CD4-positive, alpha-beta T cell treated with Interleukin-1 beta for 1 hour (primary cell): ENCODE measurements around the gene ZNF579.
"Not testable (repeated sequence)": the region's sequence is repeated elsewhere in the genome, so short reads cannot be mapped to it uniquely, and the experiment has no call there.

Experiments used
- DNase-seq, 2 donors: peaks; one replicate each; pipeline ENCODE4 v3.0.0-alpha.2; 2020 to 2022

Gene ZNF579

DNA sequence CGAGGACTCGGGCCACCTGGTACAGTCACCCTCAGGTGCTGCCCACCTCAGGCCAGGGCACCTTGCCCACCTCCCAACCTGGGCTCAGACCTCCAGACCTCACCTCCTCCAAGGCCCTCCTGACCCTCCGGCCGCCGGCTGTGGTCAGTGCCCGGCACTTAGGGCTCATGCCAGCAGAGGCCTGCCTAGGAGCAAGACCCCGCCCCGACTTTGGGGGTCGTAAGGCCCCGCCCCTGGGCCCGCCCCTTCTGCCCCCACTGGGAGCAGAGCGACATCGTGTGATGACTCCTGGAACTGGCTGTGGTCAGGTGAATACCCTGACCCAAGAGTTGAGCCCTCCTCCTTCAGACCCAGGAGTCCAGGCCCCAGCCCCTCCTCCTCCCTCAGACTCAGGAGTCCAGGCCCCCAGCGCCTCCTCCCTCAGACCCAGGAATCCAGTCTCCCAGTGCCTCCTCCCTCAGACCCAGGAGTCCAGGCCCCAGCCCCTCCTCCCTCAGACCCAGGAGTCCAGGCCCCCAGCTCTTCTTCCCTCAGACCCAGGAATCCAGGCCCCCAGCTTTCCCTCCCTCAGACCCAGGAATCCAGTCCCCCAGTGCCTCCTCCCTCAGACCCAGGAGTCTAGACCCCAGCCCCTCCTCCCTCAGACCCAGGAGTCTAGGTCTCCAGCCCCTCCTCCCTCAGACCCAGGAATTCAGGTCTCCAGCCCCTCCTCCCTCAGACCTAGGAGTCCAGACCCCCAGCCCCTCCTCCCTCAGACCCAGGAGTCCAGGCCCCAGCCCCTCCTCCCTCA is 43.5 kb downstream of the ZNF579 start, which contains the start of gene SBK2:
Gene SBK2 (minus strand): TSS at position 183 of the 790 bp plus-strand sequence. CDS start 839 bp downstream, outside the sequence.
- no peak for DNase-seq

DNA sequence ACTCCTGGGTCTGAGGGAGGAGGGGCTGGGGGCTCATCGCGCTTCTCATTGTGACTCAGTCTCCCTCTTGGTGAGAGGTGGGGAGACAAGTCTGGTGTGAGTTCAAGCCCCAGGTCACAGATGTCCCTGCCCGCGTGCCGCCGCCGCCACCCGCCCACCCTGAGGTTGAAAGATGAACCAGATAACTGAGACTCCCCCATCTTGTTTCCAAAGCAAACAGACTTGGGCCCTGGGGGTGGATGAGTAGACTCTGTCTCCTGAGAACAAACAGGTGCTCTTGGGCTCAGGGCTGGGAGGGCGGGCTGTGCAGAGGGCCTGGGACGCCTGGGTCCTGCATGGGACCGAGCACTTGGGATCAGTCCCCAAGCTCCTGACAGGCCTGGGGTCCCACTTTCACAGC is 44.3 kb downstream of the ZNF579 start:
- no peak for DNase-seq

DNA sequence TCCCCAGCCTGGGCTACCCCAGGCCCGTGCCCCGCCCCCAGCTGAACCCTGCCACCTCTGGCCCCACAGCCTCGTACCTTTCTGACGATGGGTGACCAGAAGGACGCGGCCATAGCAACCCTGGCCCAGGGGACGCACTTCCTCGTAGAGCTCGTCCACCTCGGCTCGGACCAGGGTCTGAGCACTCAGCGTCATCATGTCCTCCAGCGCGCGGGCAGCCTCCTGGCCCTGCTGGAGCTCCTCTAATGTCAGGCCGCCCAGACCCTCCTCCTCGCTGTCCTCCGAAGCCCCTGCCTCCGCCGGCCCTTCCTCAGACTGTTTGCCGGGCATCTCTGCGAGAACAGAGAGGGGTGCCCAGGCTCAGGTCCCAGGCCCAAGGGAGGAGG is 44.7 kb downstream of the ZNF579 start:
- DNase-seq = no peak

DNA sequence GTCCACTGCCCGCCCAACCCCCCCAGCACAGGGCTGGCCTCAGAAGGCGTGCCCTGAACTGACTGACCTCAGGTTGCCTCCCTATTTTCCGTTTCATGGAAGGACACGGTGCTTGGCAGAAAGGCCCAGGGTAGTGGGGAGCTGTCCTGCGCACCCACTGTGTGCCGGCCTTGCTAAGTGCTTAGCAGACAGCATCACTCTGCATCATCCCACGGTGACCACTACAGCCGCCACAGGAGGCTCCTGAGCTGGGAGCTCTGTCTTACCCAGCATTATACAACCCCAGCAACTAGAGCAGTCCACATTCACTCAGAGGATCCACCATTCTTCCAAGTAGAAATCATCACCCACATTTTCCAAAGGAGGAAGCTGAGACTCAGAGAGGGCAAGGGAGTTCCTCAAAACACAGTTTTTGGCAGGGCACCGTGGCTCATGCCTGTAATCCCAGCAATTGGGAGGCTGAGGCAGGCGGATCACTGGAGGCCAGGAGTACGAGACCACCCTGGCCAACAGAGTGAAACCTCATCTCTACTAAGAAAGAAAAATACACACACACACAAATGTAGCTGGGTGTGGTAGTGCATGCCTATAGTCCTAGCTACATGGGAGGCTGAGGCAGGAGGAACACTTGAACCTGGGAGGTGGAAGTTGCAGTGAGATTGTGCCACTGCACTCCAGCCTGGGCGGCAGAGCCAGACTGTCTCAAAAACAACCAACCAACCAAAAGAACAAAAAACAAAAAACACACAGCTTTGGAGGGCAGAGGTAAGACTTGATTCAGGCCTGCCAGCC is 45.3 kb downstream of the ZNF579 start:
- no peak for DNase-seq

DNA sequence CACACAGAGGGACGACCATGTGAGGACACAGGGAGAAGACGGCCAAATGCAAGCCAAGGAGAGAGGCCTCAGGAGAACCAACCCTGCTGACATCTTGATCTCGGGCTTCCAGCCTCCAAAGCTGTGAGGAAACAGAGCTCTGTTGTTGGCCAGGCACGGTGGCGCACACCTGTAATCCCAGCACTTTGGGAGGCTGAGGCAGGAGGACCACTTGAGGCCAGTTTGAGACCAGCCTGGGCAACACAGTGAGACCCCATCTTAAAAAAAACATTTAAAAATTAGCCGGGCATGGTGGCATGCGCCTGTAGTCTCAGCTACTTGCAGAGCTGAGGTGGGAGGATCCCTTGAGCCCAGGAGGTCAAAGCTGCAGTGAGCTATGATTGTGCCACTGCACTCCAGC is 46.4 kb downstream of the ZNF579 start:
- not testable (repeated sequence) for DNase-seq

DNA sequence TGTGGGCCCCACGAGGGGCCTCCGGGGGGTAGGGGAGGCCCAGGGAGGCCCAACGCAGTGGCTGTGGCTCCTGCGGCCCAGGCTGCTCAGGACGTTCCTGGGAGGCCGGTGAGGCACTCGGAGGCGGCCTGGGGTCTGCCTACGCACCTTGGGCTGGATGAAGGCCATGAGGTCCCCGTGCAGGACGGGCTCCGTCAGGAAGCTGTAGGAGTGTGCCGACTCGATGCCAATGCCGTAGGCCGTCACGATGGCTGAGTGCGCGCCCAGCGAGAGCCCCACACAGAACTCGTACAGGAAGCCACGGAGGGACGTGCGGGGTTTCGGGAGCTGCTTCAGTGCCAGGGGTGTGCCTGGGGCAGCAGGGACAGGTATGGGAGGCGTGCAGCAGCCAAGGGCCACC is 49.7 kb downstream of the ZNF579 start:
- DNase-seq = no peak

DNA sequence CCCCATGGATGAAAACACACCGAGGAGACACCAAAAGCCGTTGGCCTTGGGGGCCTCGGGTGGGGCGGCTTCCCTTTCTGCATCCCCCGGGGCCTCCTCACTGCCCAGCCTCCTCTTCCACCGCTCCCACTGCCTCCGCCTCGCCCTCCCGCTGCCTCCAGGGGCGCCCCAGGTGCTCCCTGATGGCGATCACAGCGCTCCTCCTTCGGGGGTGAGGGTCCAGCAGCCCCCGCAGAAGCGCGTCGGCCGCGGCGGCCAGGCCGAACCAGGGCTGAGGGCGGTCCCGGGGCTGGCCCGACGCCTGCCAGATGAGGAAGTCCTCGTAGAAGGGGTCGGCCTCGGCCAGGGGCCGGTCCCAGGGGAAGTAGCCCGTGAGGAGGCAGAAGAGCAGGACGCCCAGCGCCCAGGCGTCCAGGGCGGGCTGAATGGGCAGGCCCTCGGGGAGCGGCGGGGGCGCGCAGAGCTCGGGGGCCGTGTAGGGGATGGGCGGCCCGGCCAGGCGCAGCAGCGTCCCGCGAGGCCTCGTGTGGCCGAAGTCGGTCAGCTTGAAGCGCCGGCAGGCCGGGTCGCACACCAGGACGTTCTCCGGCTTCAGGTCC is 50.9 kb downstream of the ZNF579 start:
- no peak for DNase-seq

DNA sequence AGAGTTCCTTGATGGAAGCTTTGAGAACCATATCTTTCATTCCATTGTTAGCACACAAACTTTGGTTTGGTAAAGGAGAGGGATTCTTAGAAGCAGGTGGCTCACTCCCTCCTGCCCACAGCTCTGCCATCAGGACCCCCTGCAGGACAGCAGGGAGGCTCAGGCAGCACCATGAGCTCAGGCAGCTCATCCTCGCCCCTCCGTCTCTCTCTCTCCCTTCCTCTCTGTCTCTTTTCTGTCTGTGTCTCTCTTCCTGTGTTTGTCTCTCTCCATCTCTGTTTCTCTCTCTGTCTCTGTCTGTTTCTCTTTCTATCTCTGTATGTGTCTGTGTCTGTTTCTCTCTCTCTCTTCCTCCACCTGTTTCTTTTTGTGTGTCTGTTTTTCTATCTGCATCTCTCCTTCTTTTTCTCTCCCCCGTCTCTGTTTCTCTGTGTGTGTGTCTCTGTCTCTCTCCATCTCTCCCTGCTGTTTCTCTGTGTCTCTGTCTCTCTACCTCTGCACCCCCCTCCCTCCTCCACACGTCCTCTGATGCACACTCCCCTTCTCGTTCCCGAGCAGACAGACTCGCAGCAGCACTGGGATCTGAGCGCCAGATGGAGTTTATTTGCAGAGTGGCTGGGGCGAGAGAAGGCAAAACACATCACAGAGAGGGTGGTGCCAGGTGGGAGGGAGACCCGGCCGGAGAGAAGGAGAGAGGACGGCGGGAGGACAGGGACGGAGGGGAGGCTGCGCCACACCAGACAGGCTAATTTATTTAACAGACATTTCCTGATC is 52.4 kb downstream of the ZNF579 start:
- DNase-seq = no peak

DNA sequence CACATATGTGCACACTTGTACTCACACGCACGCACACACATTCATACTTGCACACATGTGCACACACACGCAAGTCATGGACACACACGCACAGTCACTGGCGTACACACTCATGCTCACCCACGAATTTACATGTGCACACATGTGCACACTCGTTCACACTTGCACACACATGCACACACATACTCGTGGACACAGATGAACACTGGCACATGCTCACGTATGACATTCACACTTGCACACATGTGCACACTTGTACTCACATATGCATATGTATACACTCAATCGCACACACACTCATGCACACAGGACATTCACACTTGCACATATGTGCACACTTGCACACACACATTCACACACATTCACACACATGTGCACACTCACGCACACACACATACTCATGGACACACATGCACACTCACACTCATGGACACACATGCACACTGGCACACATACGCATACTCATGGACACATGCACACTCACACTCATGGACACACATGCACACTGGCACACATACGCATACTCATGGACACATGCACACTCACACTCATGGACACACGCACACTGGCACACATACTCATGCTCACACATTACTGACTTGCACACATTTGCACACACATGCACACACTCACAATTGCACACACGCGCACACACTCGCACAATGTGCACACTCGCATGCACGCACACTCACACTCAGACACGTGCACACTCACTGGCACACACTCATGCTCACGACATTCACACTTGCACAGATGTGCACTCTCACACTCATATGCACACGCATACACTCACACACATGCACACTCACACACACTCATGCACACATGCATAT is 53.2 kb downstream of the ZNF579 start:
- no peak for DNase-seq
